Activated CD8-positive, alpha-beta T cell treated with anti-CD3 and anti-CD28 coated beads for 36 hours (primary cell): ENCODE data around the gene ARVCF. TPM values are rescaled to one million over a fixed set of nuclear protein-coding genes. Genes with fewer than 3 reads are reported as not detected.

Experiments used
- ATAC-seq: fragments of 200-7000 bp; cut with Tn5 transposase; one replicate; pipeline ENCODE4 v1.10.0; 2021; ENCODE audit warnings: mild to moderate bottlenecking, moderate library complexity
- CTCF ChIA-PET: fragments of 350-600 bp; sonication (Branson Sonifier 250); formaldehyde crosslinking; loops from one replicate; lab custom pipeline; 2021; ENCODE audit warnings: antibody characterized with exemption; lab: Charles Lee
- POLR2A ChIA-PET: fragments of 350-600 bp; sonication (Branson Sonifier 250); formaldehyde crosslinking; loops from one replicate; lab custom pipeline; 2021; ENCODE audit warnings: antibody characterized with exemption; lab: Charles Lee
- DNase-seq: peaks from one replicate; pipeline ENCODE4 v3.0.0-alpha.2; 2020
- H3K27ac Mint-ChIP-seq: one replicate; pipeline ENCODE4 v1.8.0; 2021; ENCODE audit warnings: mild to moderate bottlenecking, mixed read lengths
- H3K27me3 Mint-ChIP-seq: one replicate; pipeline ENCODE4 v1.8.0; 2021; ENCODE audit warnings: mixed read lengths
- H3K36me3 Mint-ChIP-seq: one replicate; pipeline ENCODE4 v1.8.0; 2021; ENCODE audit warnings: low read depth, mixed read lengths
- H3K4me1 Mint-ChIP-seq: one replicate; pipeline ENCODE4 v1.8.0; 2021; ENCODE audit warnings: low read depth, mixed read lengths
- H3K4me3 Mint-ChIP-seq: one replicate; pipeline ENCODE4 v1.8.0; 2021; ENCODE audit warnings: mild to moderate bottlenecking, moderate library complexity, mixed read lengths
- H3K9me3 Mint-ChIP-seq: one replicate; pipeline ENCODE4 v1.8.0; 2021; ENCODE audit warnings: mixed read lengths
- CTCF ChIP-seq: fragments of 200-600 bp; IDR thresholded peaks from one replicate; pipeline ENCODE4 v1.8.0; 2022; ENCODE audit warnings: antibody characterized with exemption, mild to moderate bottlenecking
- intact Hi-C: fragments of 100-400 bp; cut with micrococcal nuclease; formaldehyde crosslinking; loops from one replicate; pipeline ENCODE4 v1.10.0; 2022
- total RNA-seq, 2 experiments: library from RNA; stranded (reverse); gene quantifications; one replicate each; pipeline ENCODE4 v1.2.3, GENCODE V29; 2021

ARVCF gene
- total RNA-seq, 2 experiments from 2014 or later, result 1.2 to 1.9 TPM

- no peak for DNase-seq
- no peak overlapping the region for H3K4me3 Mint-ChIP-seq
- no peak for TF ChIP-seq CTCF
- H3K36me3 Mint-ChIP-seq, result peaks cover 3% of the 10 kb centered on the region
- peaks cover 8% of the 10 kb centered on the region for H3K4me1 Mint-ChIP-seq
- H3K27me3 Mint-ChIP-seq, result no peaks in the 10 kb centered on the region
- intact Hi-C loops, result no loop called here
- CTCF ChIA-PET, result no interaction called here
- POLR2A ChIA-PET, result interaction anchor here (1.1 to 1.9 kb wide), 2 partner anchors 13 to 45 kb away, joined by 3 to 4 read pairs; no protein-coding TSS in a partner anchor
- no peaks in the 10 kb centered on the region for H3K9me3 Mint-ChIP-seq
- H3K27ac Mint-ChIP-seq, result no peak overlapping the region
- ATAC-seq, result no peak
These were observed 23.2 kb upstream of the ARVCF start for GRCh38 chr22:20039683-20040325.

GRCh38 chr22:20038574-20038973 is 22.0 kb upstream of the ARVCF start:
- no peaks in the 10 kb centered on the region for H3K9me3 Mint-ChIP-seq
- H3K36me3 Mint-ChIP-seq, result no peaks in the 10 kb centered on the region
- TF ChIP-seq CTCF, result no peak
- no peak for ATAC-seq
- intact Hi-C loops, result no loop called here
- H3K4me3 Mint-ChIP-seq, result no peak overlapping the region
- ChIA-PET CTCF (no interaction called here), POLR2A (interaction anchor here (0.6 kb wide), 2 partner anchors 28 to 46 kb away, joined by 3 to 5 read pairs; no protein-coding TSS in a partner anchor)
- DNase-seq, result no peak
- no peak overlapping the region for H3K27ac Mint-ChIP-seq
- H3K27me3 Mint-ChIP-seq, result no peaks in the 10 kb centered on the region
- H3K4me1 Mint-ChIP-seq, result peaks cover 8% of the 10 kb centered on the region

GRCh38 chr22:20037419-20037818 is 20.8 kb upstream of the ARVCF start:
- DNase-seq (no peak), ATAC-seq (peak; percentile 45)
- Mint-ChIP-seq H3K27me3 (no peaks in the 10 kb centered on the region), H3K36me3 (no peaks in the 10 kb centered on the region), H3K4me3 (no peak overlapping the region), H3K27ac (peak overlapping the region; percentile 17), H3K4me1 (peaks cover 10% of the 10 kb centered on the region), H3K9me3 (no peaks in the 10 kb centered on the region)
- intact Hi-C loops, result no loop called here
- no peak for TF ChIP-seq CTCF
- CTCF ChIA-PET, result no interaction called here
- POLR2A ChIA-PET, result no interaction called here

DNA sequence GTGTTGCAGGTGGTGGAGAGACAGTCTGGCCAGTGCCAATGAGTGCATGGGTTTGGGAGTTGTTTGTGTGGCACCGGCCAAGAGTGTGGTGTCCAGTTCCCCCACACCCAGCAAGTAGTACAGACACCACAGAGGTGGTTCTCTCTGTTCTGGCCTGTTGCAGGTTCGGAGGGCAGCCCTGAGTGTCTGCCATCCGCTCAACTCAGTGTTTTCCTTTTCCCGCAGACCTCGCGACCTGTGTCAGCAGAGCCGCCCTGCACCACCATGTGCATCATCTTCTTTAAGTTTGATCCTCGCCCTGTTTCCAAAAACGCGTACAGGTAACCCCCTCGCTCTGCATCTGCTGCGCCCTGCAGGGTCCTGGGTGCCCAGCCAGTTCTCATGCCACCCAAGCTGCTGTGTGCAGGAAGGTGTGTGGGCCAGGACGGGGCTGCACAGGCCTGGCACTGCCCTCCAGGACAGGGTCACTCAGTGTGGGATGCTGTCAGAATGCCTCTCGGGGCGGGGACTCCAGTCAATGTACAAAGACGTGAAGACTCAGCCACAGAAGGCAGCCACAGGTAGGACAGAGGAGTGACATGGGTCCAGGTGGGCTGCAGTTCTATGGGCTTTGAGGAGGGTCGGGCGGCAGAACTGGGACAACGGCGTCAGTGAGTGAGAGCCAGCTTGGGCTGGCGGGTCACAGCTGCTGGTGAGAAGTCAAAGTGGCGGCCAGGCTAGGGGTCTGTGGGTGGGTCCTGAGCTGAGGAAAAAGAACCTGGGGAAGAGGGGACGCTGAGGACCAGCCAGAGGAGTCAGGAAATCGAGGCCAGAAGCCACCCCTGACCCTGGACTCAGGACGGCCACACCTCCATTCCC is 20.1 kb upstream of the ARVCF start:
- H3K4me3 Mint-ChIP-seq, result no peak overlapping the region
- CTCF ChIA-PET, result no interaction called here
- DNase-seq, result no peak
- intact Hi-C loops, result no loop called here
- POLR2A ChIA-PET, result no interaction called here
- peaks cover 15% of the 10 kb centered on the region for H3K4me1 Mint-ChIP-seq
- no peaks in the 10 kb centered on the region for H3K36me3 Mint-ChIP-seq
- no peaks in the 10 kb centered on the region for H3K27me3 Mint-ChIP-seq
- peak overlapping the region; percentile 17 for H3K27ac Mint-ChIP-seq
- H3K9me3 Mint-ChIP-seq, result no peaks in the 10 kb centered on the region
- no peak for ATAC-seq
- TF ChIP-seq CTCF, result no peak

- TF ChIP-seq CTCF, result no peak
- Mint-ChIP-seq H3K27ac (no peak overlapping the region), H3K36me3 (no peaks in the 10 kb centered on the region), H3K9me3 (no peaks in the 10 kb centered on the region), H3K27me3 (no peaks in the 10 kb centered on the region), H3K4me1 (peaks cover 19% of the 10 kb centered on the region), H3K4me3 (no peak overlapping the region)
- intact Hi-C loops, result no loop called here
- ChIA-PET POLR2A (no interaction called here), CTCF (no interaction called here)
- ATAC-seq (no peak), DNase-seq (no peak)
These were observed 19.5 kb upstream of the ARVCF start for GRCh38 chr22:20036084-20036482.
